IPS-20b (cell line): ENCODE results near the gene MDC1.
"Not testable (repeated sequence)": the region's sequence is repeated elsewhere in the genome, so short reads cannot be mapped to it uniquely, and the experiment has no call there.

ENCODE experiments used
- H3K27ac ChIP-seq: one replicate; pipeline ENCODE4 v1.5.1; 2013; ENCODE audit warnings: low read length
- H3K27me3 ChIP-seq: 2 replicates; pipeline ENCODE4 v1.6.1; 2013; ENCODE audit warnings: mild to moderate bottlenecking, low read length, inconsistent platforms; ENCODE audit not compliant: insufficient read depth
- H3K36me3 ChIP-seq: 2 replicates; pipeline ENCODE4 v1.6.1; 2013; ENCODE audit warnings: low read depth, mild to moderate bottlenecking, inconsistent platforms, low read length, moderate library complexity; ENCODE audit not compliant: insufficient read depth
- H3K4me1 ChIP-seq: 2 replicates; pipeline ENCODE4 v1.6.1; 2013; ENCODE audit warnings: mild to moderate bottlenecking, control low read depth, inconsistent platforms, low read length, moderate library complexity; ENCODE audit not compliant: insufficient read depth
- H3K4me3 ChIP-seq: 2 replicates; pipeline ENCODE4 v1.5.1; 2013; ENCODE audit warnings: mild to moderate bottlenecking, low read length, inconsistent platforms
- H3K9ac ChIP-seq: 2 replicates; pipeline ENCODE4 v1.6.1; 2013; ENCODE audit warnings: low read depth, mild to moderate bottlenecking, inconsistent platforms, low read length, moderate library complexity
- H3K9me3 ChIP-seq: 2 replicates; pipeline ENCODE4 v1.6.1; 2013; ENCODE audit warnings: mild to moderate bottlenecking, low read depth, low read length, inconsistent platforms; ENCODE audit not compliant: insufficient read depth

The MDC1 gene

DNA sequence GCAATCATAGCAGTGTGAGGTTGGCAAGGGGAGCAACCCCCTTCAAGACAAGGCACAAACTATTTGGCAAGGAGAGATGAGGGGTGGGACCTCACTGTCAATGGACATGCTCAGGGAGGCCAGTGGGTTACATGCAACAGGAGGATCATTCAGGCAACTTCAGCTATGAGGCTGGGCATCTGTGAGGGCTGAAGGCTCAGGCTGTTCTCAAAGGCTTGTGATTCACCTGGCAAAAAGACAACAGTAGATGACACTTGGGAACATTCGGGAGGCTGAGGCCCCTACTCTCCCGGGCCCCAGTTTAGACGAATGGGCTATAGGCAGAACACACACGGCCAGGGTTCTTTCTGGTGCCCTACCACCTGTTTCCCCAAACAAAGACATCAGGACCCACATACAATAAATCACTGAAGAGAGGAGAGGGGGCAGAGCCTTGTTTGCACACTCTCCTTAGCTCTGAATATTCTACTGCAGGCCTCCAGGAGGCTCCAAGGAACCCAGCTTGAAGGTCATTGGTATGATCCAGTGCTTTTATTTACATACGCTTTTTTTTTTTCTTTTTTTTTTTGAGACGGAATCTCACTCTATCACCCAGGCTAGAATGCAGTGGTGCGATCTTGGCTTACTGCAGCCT is 11.0 kb upstream of the MDC1 start:
- H3K27ac ChIP-seq = no peak overlapping the region
- H3K27me3 ChIP-seq = no peaks in the 10 kb centered on the region
- H3K4me3 ChIP-seq = no peak overlapping the region
- H3K9me3 ChIP-seq = no peaks in the 10 kb centered on the region
- H3K36me3 ChIP-seq = peaks cover 78% of the 10 kb centered on the region
- no peak overlapping the region for H3K9ac ChIP-seq
- H3K4me1 ChIP-seq = peaks cover 2% of the 10 kb centered on the region

DNA sequence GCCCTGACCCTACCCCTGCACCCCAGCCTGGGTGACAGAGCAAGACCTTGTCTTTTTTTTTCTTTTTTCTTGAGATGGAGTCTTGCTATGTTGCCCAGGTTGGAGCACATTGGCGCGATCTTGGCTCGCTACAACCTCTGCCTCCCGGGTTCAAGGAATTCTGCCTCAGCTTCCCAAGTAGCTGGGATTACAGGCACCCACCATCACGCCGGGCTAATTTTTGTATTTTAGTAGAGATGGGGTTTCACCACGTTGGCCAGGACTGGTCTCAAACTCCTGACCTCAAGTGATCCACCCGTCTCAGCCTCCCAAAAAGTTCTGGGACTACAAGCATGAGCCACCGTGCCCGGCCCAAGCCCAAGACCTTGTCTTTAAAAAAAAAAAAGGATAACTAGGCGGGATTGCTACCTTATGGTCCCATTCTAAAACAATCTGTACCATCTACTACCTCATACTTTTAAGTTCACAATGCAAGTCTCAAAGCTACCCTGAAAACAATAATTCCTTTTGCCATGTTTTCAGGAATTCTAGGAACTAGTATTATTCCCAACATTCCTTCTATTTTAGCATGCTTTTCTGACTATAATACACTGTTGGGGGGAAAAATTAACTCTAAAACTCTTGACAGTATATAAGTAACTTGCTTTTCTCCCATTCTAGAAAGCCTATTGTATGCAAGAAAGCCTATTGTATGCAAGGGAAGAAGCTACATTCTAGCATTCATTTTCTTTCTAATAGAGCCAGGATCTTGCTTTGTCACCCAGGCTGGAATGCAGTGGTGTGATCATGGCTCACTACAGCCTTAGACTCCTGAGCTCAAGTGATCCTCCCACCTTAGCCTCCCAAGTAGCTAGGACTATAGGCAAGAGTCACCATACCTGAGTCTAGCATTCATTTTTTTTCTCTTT is 9.7 kb upstream of the MDC1 start:
- H3K9me3 ChIP-seq = no peaks in the 10 kb centered on the region
- H3K27ac ChIP-seq = no peak overlapping the region
- peaks cover 5% of the 10 kb centered on the region for H3K4me1 ChIP-seq
- H3K27me3 ChIP-seq = no peaks in the 10 kb centered on the region
- H3K9ac ChIP-seq = no peak overlapping the region
- peaks cover 78% of the 10 kb centered on the region for H3K36me3 ChIP-seq
- no peak overlapping the region for H3K4me3 ChIP-seq

DNA sequence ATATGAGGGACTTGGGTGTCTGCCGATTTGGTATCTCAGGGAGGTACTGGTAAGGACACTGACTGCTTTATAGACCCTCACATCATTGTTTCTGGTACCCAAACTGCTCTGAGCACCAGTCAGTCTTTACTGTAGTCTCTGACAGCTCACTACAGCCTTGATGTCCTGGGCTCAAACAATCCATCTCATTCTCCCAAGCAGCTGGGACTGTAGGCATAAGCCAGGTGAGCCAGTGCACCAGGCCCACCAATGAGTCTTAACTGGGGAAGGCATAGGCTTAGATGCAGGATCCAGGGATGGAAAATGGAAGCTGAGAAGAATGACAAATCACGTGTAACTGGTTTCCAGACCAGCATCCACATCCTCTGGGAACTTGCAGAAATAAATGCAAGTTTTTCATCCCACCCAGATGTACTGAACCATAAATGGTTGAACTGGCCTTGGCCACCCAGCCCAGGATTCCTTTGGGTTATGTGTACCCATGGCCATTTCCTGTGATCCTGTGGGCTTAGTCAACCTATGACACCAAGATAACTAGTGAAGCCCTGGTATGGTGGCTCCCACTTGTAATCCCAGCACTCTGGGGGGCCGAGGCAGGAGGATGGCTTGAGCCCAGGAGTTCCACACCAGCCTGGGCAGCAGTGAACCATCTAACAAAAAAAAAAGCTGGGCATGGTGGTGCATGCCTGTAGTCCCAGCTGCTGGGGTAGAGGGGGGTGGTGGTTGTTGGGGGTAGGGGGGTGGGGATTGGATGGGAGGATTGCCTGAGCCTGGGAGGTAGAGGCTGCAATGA is 8.8 kb upstream of the MDC1 start:
- Histone ChIP-seq H3K4me3 (no peak overlapping the region), H3K36me3 (peaks cover 80% of the 10 kb centered on the region), H3K4me1 (peaks cover 5% of the 10 kb centered on the region), H3K9ac (no peak overlapping the region), H3K27ac (no peak overlapping the region), H3K27me3 (no peaks in the 10 kb centered on the region), H3K9me3 (no peaks in the 10 kb centered on the region)

DNA sequence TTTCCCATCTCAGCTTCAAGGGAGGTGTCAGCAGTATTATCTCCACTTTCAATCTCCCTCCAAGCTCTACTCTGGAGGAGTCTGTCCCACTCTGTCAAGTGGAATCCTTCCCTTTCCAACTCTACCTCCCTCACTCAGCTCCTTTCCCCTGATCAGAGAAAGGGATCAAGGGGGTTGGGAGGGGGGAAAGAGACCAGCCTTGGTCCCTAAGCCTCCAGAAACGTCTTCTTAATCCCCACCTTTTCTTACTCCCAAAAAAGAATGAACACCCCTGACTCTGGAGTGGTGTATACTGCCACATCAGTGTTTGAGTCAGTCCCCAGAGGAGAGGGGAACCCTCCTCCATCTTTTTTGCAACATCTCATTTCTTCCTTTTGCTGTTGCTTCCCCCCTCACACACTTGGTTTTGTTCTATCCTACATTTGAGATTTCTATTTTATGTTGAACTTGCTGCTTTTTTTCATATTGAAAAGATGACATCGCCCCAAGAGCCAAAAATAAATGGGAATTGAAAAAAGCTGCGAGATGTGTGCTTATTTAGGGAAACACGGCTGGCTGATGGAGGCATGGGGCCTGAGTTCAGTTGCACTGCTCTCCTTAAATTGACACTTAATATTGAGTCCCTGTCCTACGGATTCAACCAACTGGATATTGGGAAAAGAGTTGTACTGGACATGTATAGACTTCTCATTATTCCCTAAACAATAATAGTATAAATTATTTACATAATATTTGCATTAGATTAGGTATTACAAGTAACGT is 8.0 kb upstream of the MDC1 start:
- no peaks in the 10 kb centered on the region for H3K27me3 ChIP-seq
- H3K36me3 ChIP-seq = peaks cover 72% of the 10 kb centered on the region
- no peaks in the 10 kb centered on the region for H3K9me3 ChIP-seq
- no peak overlapping the region for H3K4me3 ChIP-seq
- H3K27ac ChIP-seq = no peak overlapping the region
- H3K4me1 ChIP-seq = peaks cover 5% of the 10 kb centered on the region
- H3K9ac ChIP-seq = no peak overlapping the region

DNA sequence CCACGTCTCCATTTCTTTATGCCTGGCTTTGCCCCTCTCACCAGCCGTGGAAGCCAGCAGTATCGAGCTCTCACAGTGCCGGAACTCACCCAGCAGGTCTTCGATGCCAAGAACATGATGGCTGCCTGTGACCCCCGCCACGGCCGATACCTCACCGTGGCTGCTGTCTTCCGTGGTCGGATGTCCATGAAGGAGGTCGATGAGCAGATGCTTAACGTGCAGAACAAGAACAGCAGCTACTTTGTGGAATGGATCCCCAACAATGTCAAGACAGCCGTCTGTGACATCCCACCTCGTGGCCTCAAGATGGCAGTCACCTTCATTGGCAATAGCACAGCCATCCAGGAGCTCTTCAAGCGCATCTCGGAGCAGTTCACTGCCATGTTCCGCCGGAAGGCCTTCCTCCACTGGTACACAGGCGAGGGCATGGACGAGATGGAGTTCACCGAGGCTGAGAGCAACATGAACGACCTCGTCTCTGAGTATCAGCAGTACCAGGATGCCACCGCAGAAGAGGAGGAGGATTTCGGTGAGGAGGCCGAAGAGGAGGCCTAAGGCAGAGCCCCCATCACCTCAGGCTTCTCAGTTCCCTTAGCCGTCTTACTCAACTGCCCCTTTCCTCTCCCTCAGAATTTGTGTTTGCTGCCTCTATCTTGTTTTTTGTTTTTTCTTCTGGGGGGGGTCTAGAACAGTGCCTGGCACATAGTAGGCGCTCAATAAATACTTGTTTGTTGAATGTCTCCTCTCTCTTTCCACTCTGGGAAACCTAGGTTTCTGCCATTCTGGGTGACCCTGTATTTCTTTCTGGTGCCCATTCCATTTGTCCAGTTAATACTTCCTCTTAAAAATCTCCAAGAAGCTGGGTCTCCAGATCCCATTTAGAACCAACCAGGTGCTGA is 7.0 kb upstream of the MDC1 start:
- H3K36me3 ChIP-seq = peaks cover 62% of the 10 kb centered on the region
- H3K9ac ChIP-seq, H3K4me3 ChIP-seq, H3K4me1 ChIP-seq, H3K9me3 ChIP-seq, H3K27me3 ChIP-seq, H3K27ac ChIP-seq: not testable (repeated sequence)

DNA sequence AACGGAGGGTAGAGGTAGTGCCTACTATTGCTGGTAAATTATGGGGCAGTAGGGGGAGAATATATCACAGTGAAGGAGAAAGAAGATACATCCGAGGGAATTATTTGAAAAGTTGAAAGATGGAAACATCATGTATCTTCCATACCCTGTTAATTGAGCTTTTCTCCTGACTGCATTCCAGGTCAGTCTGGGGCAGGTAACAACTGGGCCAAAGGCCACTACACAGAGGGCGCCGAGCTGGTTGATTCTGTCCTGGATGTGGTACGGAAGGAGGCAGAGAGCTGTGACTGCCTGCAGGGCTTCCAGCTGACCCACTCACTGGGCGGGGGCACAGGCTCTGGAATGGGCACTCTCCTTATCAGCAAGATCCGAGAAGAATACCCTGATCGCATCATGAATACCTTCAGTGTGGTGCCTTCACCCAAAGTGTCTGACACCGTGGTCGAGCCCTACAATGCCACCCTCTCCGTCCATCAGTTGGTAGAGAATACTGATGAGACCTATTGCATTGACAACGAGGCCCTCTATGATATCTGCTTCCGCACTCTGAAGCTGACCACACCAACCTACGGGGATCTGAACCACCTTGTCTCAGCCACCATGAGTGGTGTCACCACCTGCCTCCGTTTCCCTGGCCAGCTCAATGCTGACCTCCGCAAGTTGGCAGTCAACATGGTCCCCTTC is 6.2 kb upstream of the MDC1 start:
- not testable (repeated sequence) for H3K27ac ChIP-seq, H3K4me1 ChIP-seq, H3K27me3 ChIP-seq, H3K9me3 ChIP-seq
- peak overlapping the region; percentile 10; the same call in 1 of the 2 replicates for H3K9ac ChIP-seq
- peak overlapping the region; percentile 98; the same call in 1 of the 2 replicates for H3K4me3 ChIP-seq
- H3K36me3 ChIP-seq = peaks cover 62% of the 10 kb centered on the region

DNA sequence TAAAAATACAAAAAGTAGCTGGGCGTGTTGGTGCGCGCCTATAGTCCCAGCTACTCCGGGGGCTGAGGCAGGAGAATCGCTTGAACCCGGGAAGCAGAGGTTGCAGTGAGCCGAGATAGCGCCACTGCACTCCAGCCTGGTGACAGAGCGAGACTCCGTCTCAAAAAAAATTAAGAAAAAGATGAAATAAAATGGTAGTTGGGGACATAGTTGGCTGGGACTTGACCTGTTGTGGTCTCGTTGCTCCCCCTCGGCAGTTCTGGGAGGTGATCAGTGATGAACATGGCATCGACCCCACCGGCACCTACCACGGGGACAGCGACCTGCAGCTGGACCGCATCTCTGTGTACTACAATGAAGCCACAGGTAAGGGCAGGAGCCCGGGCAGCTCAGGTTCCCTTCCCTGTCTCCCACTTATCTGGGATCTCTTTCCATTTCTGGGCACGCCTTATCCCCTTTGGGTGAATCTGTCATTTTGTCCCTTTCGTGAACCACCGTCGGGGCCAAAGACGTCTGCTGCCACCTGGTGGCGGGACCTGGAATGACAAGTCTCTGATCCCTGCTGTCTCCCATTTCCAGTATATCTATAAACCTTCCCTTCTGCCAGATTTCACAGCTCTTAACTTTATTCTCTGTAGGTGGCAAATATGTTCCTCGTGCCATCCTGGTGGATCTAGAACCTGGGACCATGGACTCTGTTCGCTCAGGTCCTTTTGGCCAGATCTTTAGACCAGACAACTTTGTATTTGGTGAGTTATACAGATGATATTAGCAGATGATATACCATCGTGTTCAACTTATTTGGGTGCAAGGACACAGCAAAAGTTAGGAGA is 5.4 kb upstream of the MDC1 start:
- peak overlapping the region; percentile 98 for H3K4me3 ChIP-seq
- H3K4me1 ChIP-seq = peaks cover 8% of the 10 kb centered on the region
- no peaks in the 10 kb centered on the region for H3K9me3 ChIP-seq
- H3K9ac ChIP-seq = peak overlapping the region; percentile 99; the same call in 1 of the 2 replicates
- H3K27me3 ChIP-seq = no peaks in the 10 kb centered on the region
- peaks cover 54% of the 10 kb centered on the region for H3K36me3 ChIP-seq
- H3K27ac ChIP-seq = no peak overlapping the region

DNA sequence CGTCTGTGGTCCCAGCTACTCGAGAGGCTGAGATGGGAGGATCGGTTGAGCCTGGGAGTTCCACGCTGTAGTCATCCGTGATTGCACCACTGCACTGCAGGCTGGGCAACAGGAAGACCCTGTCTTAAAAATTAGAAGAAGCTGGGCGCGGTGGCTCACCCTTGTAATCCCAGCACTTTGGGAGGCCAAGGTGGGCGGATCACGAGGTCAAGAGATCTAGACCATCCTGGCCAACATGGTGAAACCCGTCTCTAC is 4.9 kb upstream of the MDC1 start:
- H3K27ac ChIP-seq = peak overlapping the region; percentile 56
- H3K36me3 ChIP-seq = peaks cover 50% of the 10 kb centered on the region
- H3K4me1 ChIP-seq, H3K9me3 ChIP-seq, H3K27me3 ChIP-seq: not testable (repeated sequence)
- H3K4me3 ChIP-seq = peak overlapping the region; percentile 98
- peak overlapping the region; percentile 99 for H3K9ac ChIP-seq

DNA sequence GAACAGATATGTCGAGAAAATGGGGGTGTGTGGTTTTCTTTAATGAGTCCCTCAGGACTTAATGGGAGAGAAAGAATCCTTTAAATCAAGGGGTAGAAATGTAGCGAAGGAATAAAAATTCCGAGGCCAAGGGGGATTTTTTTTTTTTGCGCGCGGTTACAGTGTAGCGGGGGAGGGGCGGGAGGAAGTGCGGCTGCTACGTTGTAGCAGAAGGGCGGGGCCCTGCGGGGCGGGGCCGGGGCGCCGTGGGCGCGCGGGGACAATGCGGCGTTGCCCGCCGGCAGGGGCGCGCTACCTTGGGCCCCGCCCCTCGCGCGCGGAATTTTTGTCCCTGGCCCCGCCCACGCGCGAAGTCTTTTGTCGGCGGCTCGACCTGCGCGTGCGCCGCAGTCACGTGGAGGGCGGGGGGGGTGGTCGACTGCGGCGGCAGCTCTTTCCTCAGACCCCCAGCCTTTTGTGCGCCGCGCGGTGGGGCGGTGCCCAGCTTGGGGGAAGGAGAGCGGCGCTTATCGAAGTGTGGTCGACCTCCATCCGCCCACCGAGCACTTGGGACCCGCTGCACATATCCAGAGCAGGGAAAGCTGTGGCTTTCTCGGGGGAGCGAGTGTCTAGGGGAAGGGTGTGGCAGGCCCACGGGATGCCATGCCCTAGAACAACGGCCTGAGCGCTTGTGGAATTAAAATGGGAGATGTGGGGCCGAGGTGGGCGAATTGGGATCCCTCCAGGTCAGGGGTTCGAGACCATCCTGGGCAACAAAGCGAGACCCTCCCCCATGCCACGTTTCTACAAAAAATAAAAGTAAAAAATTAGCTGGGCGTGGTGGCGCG is 4.3 kb upstream of the MDC1 start:
- peaks cover 50% of the 10 kb centered on the region for H3K36me3 ChIP-seq
- peaks cover 9% of the 10 kb centered on the region for H3K4me1 ChIP-seq
- H3K27me3 ChIP-seq = no peaks in the 10 kb centered on the region
- H3K4me3 ChIP-seq = peak overlapping the region; percentile 98
- no peaks in the 10 kb centered on the region for H3K9me3 ChIP-seq
- H3K27ac ChIP-seq = peak overlapping the region; percentile 80
- H3K9ac ChIP-seq = peak overlapping the region; percentile 99
